22Rv1 (cell line): ENCODE data around the gene CTCFL.

ENCODE experiments used
- CTCF ChIP-seq: fragments of 450-650 bp; IDR thresholded peaks from 2 replicates; pipeline ENCODE4 v1.5.1; 2017; ENCODE audit warnings: mild to moderate bottlenecking
- ZFX ChIP-seq: fragments of 450-650 bp; IDR thresholded peaks from 2 replicates; pipeline ENCODE4 v1.6.1; 2017; ENCODE audit warnings: antibody characterized with exemption, borderline replicate concordance

- TF ChIP-seq CTCF (no peak), ZFX (no peak)
These were observed 48.1 kb downstream of the CTCFL start for GRCh38 chr20:57476641-57477461.
